HEK293T (cell line): ENCODE data around the gene HS3ST3B1.

Experiments used
- ARNT ChIP-seq: fragments of 450-650 bp; IDR thresholded peaks from 2 replicates; pipeline ENCODE4 v1.6.1; 2017; ENCODE audit warnings: mild to moderate bottlenecking
- BHLHE40 ChIP-seq: fragments of 450-650 bp; IDR thresholded peaks from 2 replicates; pipeline ENCODE4 v1.6.1; 2016; ENCODE audit warnings: mild to moderate bottlenecking, moderate library complexity, borderline replicate concordance
- ELF4 ChIP-seq: fragments of 450-650 bp; IDR thresholded peaks from 2 replicates; pipeline ENCODE4 v1.6.1; 2017; ENCODE audit warnings: antibody characterized with exemption
- FOXA1 ChIP-seq: fragments of 450-650 bp; IDR thresholded peaks from 2 replicates; pipeline ENCODE4 v1.6.1; 2016; ENCODE audit warnings: mild to moderate bottlenecking
- FOXK2 ChIP-seq: fragments of 450-650 bp; IDR thresholded peaks from 2 replicates; pipeline ENCODE4 v1.6.1; 2016; ENCODE audit warnings: mild to moderate bottlenecking
- HDGF ChIP-seq: fragments of 450-650 bp; IDR thresholded peaks from 2 replicates; pipeline ENCODE4 v1.6.1; 2017; ENCODE audit warnings: antibody characterized with exemption, borderline replicate concordance
- SP1 ChIP-seq: fragments of 450-650 bp; IDR thresholded peaks from 2 replicates; pipeline ENCODE4 v1.6.1; 2017
- TF ChIP-seq, protein P1 (sequence below): fragments of 450-650 bp; IDR thresholded peaks from 2 replicates; pipeline ENCODE4 v1.6.1; 2016

DNA sequence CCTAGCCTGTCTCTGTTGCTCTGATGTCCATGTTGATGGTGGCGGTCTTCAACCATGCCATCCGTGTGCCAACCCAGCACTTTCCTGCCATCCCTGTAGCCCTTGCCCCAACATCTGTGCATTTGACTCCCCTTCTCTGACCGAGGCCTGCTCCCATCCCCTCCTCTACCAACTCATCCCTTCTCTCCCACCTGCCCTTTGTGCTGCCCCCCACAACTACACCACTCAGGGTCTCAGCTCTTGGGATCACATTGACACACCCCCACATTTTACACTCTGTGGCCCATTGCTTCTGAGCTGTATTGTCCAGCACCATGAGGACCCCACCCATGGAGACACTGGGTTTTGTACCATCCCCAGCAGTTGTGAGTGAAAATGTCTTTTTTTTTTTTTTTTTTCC is 11.6 kb downstream of the HS3ST3B1 start:
- TF ChIP-seq ARNT = no peak
- TF ChIP-seq FOXK2 = no peak
- TF ChIP-seq FOXA1 = no peak
- TF ChIP-seq BHLHE40 = no peak
- TF ChIP-seq HDGF = no peak
- TF ChIP-seq SP1 = no peak
- TF ChIP-seq, protein P1, sequence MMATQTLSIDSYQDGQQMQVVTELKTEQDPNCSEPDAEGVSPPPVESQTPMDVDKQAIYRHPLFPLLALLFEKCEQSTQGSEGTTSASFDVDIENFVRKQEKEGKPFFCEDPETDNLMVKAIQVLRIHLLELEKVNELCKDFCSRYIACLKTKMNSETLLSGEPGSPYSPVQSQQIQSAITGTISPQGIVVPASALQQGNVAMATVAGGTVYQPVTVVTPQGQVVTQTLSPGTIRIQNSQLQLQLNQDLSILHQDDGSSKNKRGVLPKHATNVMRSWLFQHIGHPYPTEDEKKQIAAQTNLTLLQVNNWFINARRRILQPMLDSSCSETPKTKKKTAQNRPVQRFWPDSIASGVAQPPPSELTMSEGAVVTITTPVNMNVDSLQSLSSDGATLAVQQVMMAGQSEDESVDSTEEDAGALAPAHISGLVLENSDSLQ = no peak
- no peak for TF ChIP-seq ELF4
